ENCODE data around the gene TNRC18.
A peak's percentile ranks its signal among the peaks of the same experiment; 100 is the strongest.

Gene TNRC18

DNA sequence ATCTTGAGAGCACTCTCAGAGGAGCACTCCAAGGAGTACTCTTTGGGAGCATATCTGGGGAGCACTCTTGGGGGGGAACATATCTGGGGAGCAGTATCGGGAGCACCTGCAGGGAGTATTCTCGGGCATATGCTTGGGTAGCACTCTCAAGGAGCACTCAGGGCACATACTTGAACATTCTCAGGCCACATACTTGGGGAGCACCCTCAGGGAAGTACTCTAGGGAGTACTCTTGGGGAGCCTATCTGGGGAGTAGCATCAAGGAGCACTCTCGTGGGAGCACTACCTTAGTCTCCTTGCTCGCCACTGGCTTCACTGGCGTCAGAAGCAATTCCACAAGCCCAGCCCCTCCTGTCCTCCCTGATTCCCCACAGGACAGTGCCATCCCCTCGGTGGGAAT, 31.5 kb upstream of the TNRC18 start:
- TF ChIP-seq, protein P1, sequence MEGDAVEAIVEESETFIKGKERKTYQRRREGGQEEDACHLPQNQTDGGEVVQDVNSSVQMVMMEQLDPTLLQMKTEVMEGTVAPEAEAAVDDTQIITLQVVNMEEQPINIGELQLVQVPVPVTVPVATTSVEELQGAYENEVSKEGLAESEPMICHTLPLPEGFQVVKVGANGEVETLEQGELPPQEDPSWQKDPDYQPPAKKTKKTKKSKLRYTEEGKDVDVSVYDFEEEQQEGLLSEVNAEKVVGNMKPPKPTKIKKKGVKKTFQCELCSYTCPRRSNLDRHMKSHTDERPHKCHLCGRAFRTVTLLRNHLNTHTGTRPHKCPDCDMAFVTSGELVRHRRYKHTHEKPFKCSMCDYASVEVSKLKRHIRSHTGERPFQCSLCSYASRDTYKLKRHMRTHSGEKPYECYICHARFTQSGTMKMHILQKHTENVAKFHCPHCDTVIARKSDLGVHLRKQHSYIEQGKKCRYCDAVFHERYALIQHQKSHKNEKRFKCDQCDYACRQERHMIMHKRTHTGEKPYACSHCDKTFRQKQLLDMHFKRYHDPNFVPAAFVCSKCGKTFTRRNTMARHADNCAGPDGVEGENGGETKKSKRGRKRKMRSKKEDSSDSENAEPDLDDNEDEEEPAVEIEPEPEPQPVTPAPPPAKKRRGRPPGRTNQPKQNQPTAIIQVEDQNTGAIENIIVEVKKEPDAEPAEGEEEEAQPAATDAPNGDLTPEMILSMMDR (IDR thresholded peaks at IDR 0.05; ENCODE audit: poor library complexity, severe bottlenecking), result no peak
- H3K4me3 ChIP-seq (ENCODE audit: severe bottlenecking), result no peak overlapping the region
- H3K36me3 ChIP-seq (ENCODE audit: low read depth), result no peaks in the 10 kb centered on the region
- no peaks in the 10 kb centered on the region for H3K27me3 ChIP-seq (ENCODE audit: insufficient read depth, poor library complexity, severe bottlenecking)
- no peak for ATAC-seq (ENCODE audit: low read depth)
- H3K9me3 ChIP-seq (ENCODE audit: severe bottlenecking), result no peaks in the 10 kb centered on the region
- H3K4me1 ChIP-seq (ENCODE audit: insufficient read depth, poor library complexity, severe bottlenecking), result no peaks in the 10 kb centered on the region
- no peak for DNase-seq (ENCODE audit: low spot score)
- no peak overlapping the region for H3K27ac ChIP-seq (ENCODE audit: poor library complexity, severe bottlenecking)

- Histone ChIP-seq H3K27me3 (ENCODE audit: insufficient read depth, poor library complexity, severe bottlenecking) (no peaks in the 10 kb centered on the region), H3K4me3 (ENCODE audit: severe bottlenecking) (no peak overlapping the region), H3K27ac (ENCODE audit: poor library complexity, severe bottlenecking) (no peak overlapping the region), H3K4me1 (ENCODE audit: insufficient read depth, poor library complexity, severe bottlenecking) (no peaks in the 10 kb centered on the region), H3K36me3 (ENCODE audit: low read depth) (no peaks in the 10 kb centered on the region), H3K9me3 (ENCODE audit: severe bottlenecking) (no peaks in the 10 kb centered on the region)
- TF ChIP-seq, protein P1 (IDR thresholded peaks at IDR 0.05; ENCODE audit: poor library complexity, severe bottlenecking), result no peak
- ATAC-seq (ENCODE audit: low read depth) (no peak), DNase-seq (ENCODE audit: low spot score) (no peak)
These were observed 30.9 kb upstream of the TNRC18 start for GRCh38 chr7:5454485-5454884.

DNA sequence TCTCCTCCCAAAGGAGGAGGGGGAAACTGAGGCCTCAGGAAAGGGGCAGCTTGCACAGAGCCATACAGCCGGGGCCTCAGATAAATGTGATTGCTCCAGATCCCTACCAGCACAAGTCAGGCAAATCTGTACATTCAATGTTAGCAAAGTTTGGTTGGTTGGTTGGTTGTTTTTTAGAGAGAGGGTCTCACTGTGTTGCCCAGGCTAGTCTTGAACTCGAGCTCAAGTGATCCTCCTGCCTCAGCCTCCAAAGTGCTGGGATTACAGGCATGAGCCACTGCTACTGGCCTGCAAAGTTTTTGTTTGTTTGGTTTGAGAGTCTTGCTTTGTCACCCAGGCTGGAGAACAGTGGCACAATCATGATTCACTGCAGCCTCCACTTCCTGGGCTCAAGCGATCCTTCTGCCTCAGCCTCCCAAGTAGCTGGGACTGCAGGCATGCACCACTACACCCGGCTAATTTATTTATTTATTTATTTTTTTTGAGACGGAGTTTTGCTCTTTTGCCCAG, 30.0 kb upstream of the TNRC18 start:
- DNase-seq (ENCODE audit: low spot score) (no peak), ATAC-seq (ENCODE audit: low read depth) (no peak)
- Histone ChIP-seq H3K4me3 (ENCODE audit: severe bottlenecking) (no peak overlapping the region), H3K27me3 (ENCODE audit: insufficient read depth, poor library complexity, severe bottlenecking) (no peaks in the 10 kb centered on the region), H3K4me1 (ENCODE audit: insufficient read depth, poor library complexity, severe bottlenecking) (peaks cover 3% of the 10 kb centered on the region), H3K36me3 (ENCODE audit: low read depth) (no peaks in the 10 kb centered on the region), H3K9me3 (ENCODE audit: severe bottlenecking) (no peaks in the 10 kb centered on the region), H3K27ac (ENCODE audit: poor library complexity, severe bottlenecking) (no peak overlapping the region)
- TF ChIP-seq, protein P1 (IDR thresholded peaks at IDR 0.05; ENCODE audit: poor library complexity, severe bottlenecking), result no peak

GRCh38 chr7:5452937-5453540, 29.4 kb upstream of the TNRC18 start:
- H3K4me3 ChIP-seq (ENCODE audit: severe bottlenecking), result no peak overlapping the region
- TF ChIP-seq, protein P1 (IDR thresholded peaks at IDR 0.05; ENCODE audit: poor library complexity, severe bottlenecking), result no peak
- no peaks in the 10 kb centered on the region for H3K36me3 ChIP-seq (ENCODE audit: low read depth)
- H3K27ac ChIP-seq (ENCODE audit: poor library complexity, severe bottlenecking), result no peak overlapping the region
- H3K27me3 ChIP-seq (ENCODE audit: insufficient read depth, poor library complexity, severe bottlenecking), result no peaks in the 10 kb centered on the region
- H3K4me1 ChIP-seq (ENCODE audit: insufficient read depth, poor library complexity, severe bottlenecking), result peaks cover 7% of the 10 kb centered on the region
- no peaks in the 10 kb centered on the region for H3K9me3 ChIP-seq (ENCODE audit: severe bottlenecking)
- no peak for DNase-seq (ENCODE audit: low spot score)
- no peak for ATAC-seq (ENCODE audit: low read depth)

DNA sequence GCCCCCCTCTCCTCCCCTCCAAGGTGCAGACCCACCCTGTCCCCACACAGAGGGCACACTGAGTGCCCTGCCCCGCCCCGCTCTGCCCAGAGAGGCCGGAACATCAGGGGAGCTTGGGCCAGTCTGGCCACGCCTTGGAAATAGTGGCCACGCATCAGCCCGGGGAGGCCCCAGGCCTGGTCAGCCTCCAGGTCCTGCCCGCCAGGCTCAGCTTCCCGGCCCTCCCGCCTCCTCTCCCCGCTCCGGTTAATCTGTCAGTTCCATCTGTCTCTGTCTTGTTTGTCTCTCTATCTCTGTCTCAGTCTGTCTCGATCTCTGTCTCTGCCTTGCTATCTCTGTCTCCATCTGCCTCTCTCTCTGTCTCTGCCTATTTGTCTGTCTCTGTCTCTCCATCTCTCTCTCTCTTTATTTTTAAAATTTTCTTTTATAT, 28.9 kb upstream of the TNRC18 start:
- TF ChIP-seq, protein P1 (IDR thresholded peaks at IDR 0.05; ENCODE audit: poor library complexity, severe bottlenecking), result no peak
- Histone ChIP-seq H3K36me3 (ENCODE audit: low read depth) (no peaks in the 10 kb centered on the region), H3K27ac (ENCODE audit: poor library complexity, severe bottlenecking) (no peak overlapping the region), H3K4me1 (ENCODE audit: insufficient read depth, poor library complexity, severe bottlenecking) (peaks cover 7% of the 10 kb centered on the region), H3K27me3 (ENCODE audit: insufficient read depth, poor library complexity, severe bottlenecking) (no peaks in the 10 kb centered on the region), H3K9me3 (ENCODE audit: severe bottlenecking) (no peaks in the 10 kb centered on the region), H3K4me3 (ENCODE audit: severe bottlenecking) (no peak overlapping the region)
- ATAC-seq (ENCODE audit: low read depth) (peak; percentile 12; the same call in 2 of the 3 replicates), DNase-seq (ENCODE audit: low spot score) (no peak)

All from RWPE2 (cell line).